Lower leg skin (tissue), 4 donors: ENCODE measurements around the gene DLGAP1. TPM values are rescaled to one million over a fixed set of nuclear protein-coding genes. Genes with fewer than 3 reads are reported as not detected.

Experiments used
- DNase-seq, 2 donors: peaks; one replicate each; pipeline ENCODE4 v3.0.0-alpha.2; 2019; ENCODE audit warnings: low spot score in 2 of 2
- H3K4me3 ChIP-seq: fragments of 200-600 bp; sonication (generic); 2 replicates; pipeline ENCODE4 v1.5.1; 2017; ENCODE audit warnings: mild to moderate bottlenecking, low read depth; ENCODE audit not compliant: poor library complexity, severe bottlenecking
- CTCF ChIP-seq, 3 donors: fragments of 450-650 bp; IDR thresholded peaks; one replicate each; pipeline ENCODE4 v1.5.1; 2016; ENCODE audit warnings: antibody characterized with exemption in 3 of 3, mild to moderate bottlenecking in 3 of 3, moderate library complexity in 2 of 3
- POLR2A ChIP-seq, 2 donors: fragments of 450-650 bp; IDR thresholded peaks; one replicate each; pipeline ENCODE4 v1.6.1; 2016 to 2017; ENCODE audit warnings: antibody characterized with exemption in 2 of 2, mild to moderate bottlenecking in 1 of 2, moderate library complexity in 1 of 2
- WGBS, 2 donors: methylation state at CpG; one replicate each; pipeline ENCODE4 v1.1.5; 2018; 5-methylcytosine and 5-hydroxymethylcytosine counted together
- intact Hi-C: fragments of 100-400 bp; cut with DNase I; formaldehyde crosslinking; loops from one replicate; pipeline ENCODE4 v1.15.0; 2023; ENCODE audit warnings: low total_unique reads
- total RNA-seq, 4 donors: library from RNA; depleted of rRNA; stranded (reverse); fragments of >200 nt; gene quantifications; one replicate each; pipeline ENCODE4 v1.1.0, GENCODE V29; 2016

DLGAP1 gene
- total RNA-seq, 4 donors from 2014 or later: 0.34 to 1.3 (median 0.82) TPM

- no peak overlapping the region for H3K4me3 ChIP-seq
- DNase-seq: peak in 1 of 2 donors; percentile 19
- intact Hi-C loops: no loop called here
- TF ChIP-seq CTCF (IDR thresholded peaks at IDR 0.05) (no peak), POLR2A (IDR thresholded peaks at IDR 0.05) (no peak)
- 16 to 19% methylated on average over 5 of the region's 5 CpGs for WGBS, 2 donors
Measured at GRCh38 chr18:4068552-4069158, 386.5 kb downstream of the DLGAP1 start.

GRCh38 chr18:4063545-4063944, 391.6 kb downstream of the DLGAP1 start:
- no peak for TF ChIP-seq POLR2A (IDR thresholded peaks at IDR 0.05)
- no peak for TF ChIP-seq CTCF (IDR thresholded peaks at IDR 0.05)
- intact Hi-C loops: no loop called here
- no peak overlapping the region for H3K4me3 ChIP-seq
- DNase-seq: no peak

GRCh38 chr18:4060427-4061281, 394.5 kb downstream of the DLGAP1 start:
- H3K4me3 ChIP-seq: no peak overlapping the region
- intact Hi-C loops: no loop called here
- TF ChIP-seq CTCF (IDR thresholded peaks at IDR 0.05): no peak
- TF ChIP-seq POLR2A (IDR thresholded peaks at IDR 0.05): no peak
- no peak for DNase-seq
- 72 to 75% methylated on average over 5 of the region's 5 CpGs for WGBS, 2 donors

GRCh38 chr18:4058179-4058578, 396.9 kb downstream of the DLGAP1 start:
- no peak overlapping the region for H3K4me3 ChIP-seq
- intact Hi-C loops: no loop called here
- DNase-seq: no peak
- WGBS, 2 donors: 24 to 40% methylated on average over 1 of the region's 1 CpG
- TF ChIP-seq POLR2A (IDR thresholded peaks at IDR 0.05) (no peak), CTCF (IDR thresholded peaks at IDR 0.05) (no peak)

- WGBS, 2 donors: 66 to 70% methylated on average over 7 of the region's 7 CpGs
Measured at GRCh38 chr18:4040391-4041092, 414.6 kb downstream of the DLGAP1 start.

More at GRCh38 chr18:4040391-4041092, 414.6 kb downstream of the DLGAP1 start:
- no peak for DNase-seq
- no peak overlapping the region for H3K4me3 ChIP-seq
- intact Hi-C loops: no loop called here
- TF ChIP-seq POLR2A (IDR thresholded peaks at IDR 0.05): no peak
- no peak for TF ChIP-seq CTCF (IDR thresholded peaks at IDR 0.05)
